Measurements from ENCODE around the gene AGPAT4. TPM values are rescaled to one million over a fixed set of nuclear protein-coding genes. Genes with fewer than 3 reads are reported as not detected.

The AGPAT4 gene
- total and polyA plus RNA-seq, 2 of the 13 experiments (the other 11 are each of a cell fraction or from before 2014, with no cell fraction given), result 0.07 to 0.13 TPM

- TF ChIP-seq ZBTB33 (CRISPR knock-in tag; IDR thresholded peaks at IDR 0.05) (no peak), DMTF1 (CRISPR knock-in tag; IDR thresholded peaks at IDR 0.05) (no peak), YEATS4 (CRISPR knock-in tag; IDR thresholded peaks at IDR 0.05; ENCODE audit: borderline replicate concordance) (no peak), ZNF121 (CRISPR knock-in tag; IDR thresholded peaks at IDR 0.05) (no peak), ZNF446 (CRISPR knock-in tag; IDR thresholded peaks at IDR 0.05) (no peak), ZNF569 (CRISPR knock-in tag; IDR thresholded peaks at IDR 0.05; ENCODE audit: borderline replicate concordance) (no peak), SRSF4 (IDR thresholded peaks at IDR 0.05; ENCODE audit: low read depth, low read length, poor library complexity, severe bottlenecking) (no peak), ZNF557 (CRISPR knock-in tag; IDR thresholded peaks at IDR 0.05) (no peak)
These were observed 7.9 kb downstream of the AGPAT4 start (continued) for GRCh38 chr6:161265975-161266374.

- ATAC-seq, result no peak
These were observed 8.3 kb downstream of the AGPAT4 start for GRCh38 chr6:161265554-161265953.

More at GRCh38 chr6:161265554-161265953, 8.3 kb downstream of the AGPAT4 start:
- 38% methylated on average over 6 of the region's 6 CpGs for WGBS (ENCODE audit: low lambda C conversion rate)
- CTCF ChIA-PET (ENCODE audit: low intra/inter-chr PET ratio, low total read pairs), result no interaction called here
- Histone ChIP-seq H3K9me3 (ENCODE audit: low read length) (no peaks in the 10 kb centered on the region), H4K20me1 (ENCODE audit: insufficient read depth, low read length) (no peaks in the 10 kb centered on the region), H3K4me3 (replicated peaks in 1 of 3; ENCODE audit: insufficient read depth in 1 of 3, low read depth in 2 of 3, low read length in 3 of 3) (no peak overlapping the region), H3K79me2 (ENCODE audit: insufficient read depth, low read length) (no peaks in the 10 kb centered on the region), H2AFZ (ENCODE audit: low read length) (no peak overlapping the region), H3K36me3 (replicated peaks in 1 of 2; ENCODE audit: control insufficient read depth in 1 of 2, insufficient read depth in 2 of 2, low read length in 2 of 2) (no peaks in the 10 kb centered on the region), H3K4me2 (ENCODE audit: low read depth, low read length) (no peak overlapping the region), H3K4me1 (ENCODE audit: insufficient read depth, low read length) (no peaks in the 10 kb centered on the region), H3K27ac (ENCODE audit: extremely low read length, insufficient read depth, low read length) (no peak overlapping the region), H3K9ac (ENCODE audit: insufficient read depth, low read depth, low read length) (no peak overlapping the region), H3K27me3 (ENCODE audit: control insufficient read depth in 1 of 2, insufficient read depth in 2 of 2, low read length in 2 of 2) (no peaks in the 10 kb centered on the region)
- no peak for TF ChIP-seq ZFP36L1 (CRISPR knock-in tag; IDR thresholded peaks at IDR 0.05)
- TF ChIP-seq CCAR2 (optimal IDR thresholded peaks at IDR 0.05; ENCODE audit: low read depth, low read length), result no peak
- no peak for TF ChIP-seq CEBPG (CRISPR knock-in tag; IDR thresholded peaks at IDR 0.05)
- no peak for TF ChIP-seq PRMT3 (CRISPR knock-in tag; IDR thresholded peaks at IDR 0.05; ENCODE audit: borderline replicate concordance, low read depth)
- TF ChIP-seq HIC2 (CRISPR knock-in tag; IDR thresholded peaks at IDR 0.05; ENCODE audit: low read depth), result no peak
- TF ChIP-seq POLR2AphosphoS2 (IDR thresholded peaks at IDR 0.05; ENCODE audit: low read depth, low read length), result no peak
- no peak for TF ChIP-seq RORA (CRISPR knock-in tag; IDR thresholded peaks at IDR 0.05)
- no peak for TF ChIP-seq ZNF7 (CRISPR knock-in tag; IDR thresholded peaks at IDR 0.05)
- intact Hi-C loops (cut with micrococcal nuclease; ENCODE audit: unreplicated experiment) (no loop called here), in situ Hi-C loops (cut with HindIII; ENCODE audit: extremely low pct_ligation_motif_present, low pct_unique_long_range_greater_than_20kb) (no loop called here)
- DNase-seq (ENCODE audit: low spot score), result no peak
- no TSS peak for BruUV-seq (replicated peaks)
- POLR2A ChIA-PET, result no interaction called here
- FAIRE-seq, result no peak

Data from HepG2 (cell line).